ENCODE results near the gene FUOM. TPM values are rescaled to one million over a fixed set of nuclear protein-coding genes. Genes with fewer than 3 reads are reported as not detected.

The FUOM gene
- total RNA-seq, 1 donor from 2014 or later: 5.1 TPM

GRCh38 chr10:133366751-133367150 is 8.9 kb upstream of the FUOM start:
- no peaks in the 10 kb centered on the region for H3K27me3 ChIP-seq (ENCODE audit: low read depth)
- H3K9me3 ChIP-seq (replicated peaks): no peaks in the 10 kb centered on the region
- no peak for DNase-seq
- no peak for TF ChIP-seq CTCF (IDR thresholded peaks at IDR 0.05; ENCODE audit: borderline replicate concordance)
- H3K4me1 ChIP-seq: peaks cover 11% of the 10 kb centered on the region
- H3K27ac ChIP-seq (replicated peaks): no peak overlapping the region
- intact Hi-C loops (cut with micrococcal nuclease): no loop called here
- peaks cover 93% of the 10 kb centered on the region for H3K36me3 ChIP-seq
- no peak overlapping the region for H3K4me3 ChIP-seq

GRCh38 chr10:133366130-133366478 is 8.3 kb upstream of the FUOM start:
- H3K27me3 ChIP-seq (ENCODE audit: low read depth): no peaks in the 10 kb centered on the region
- H3K27ac ChIP-seq (replicated peaks): no peak overlapping the region
- no peak for TF ChIP-seq CTCF (IDR thresholded peaks at IDR 0.05; ENCODE audit: borderline replicate concordance)
- no peak overlapping the region for H3K4me3 ChIP-seq
- intact Hi-C loops (cut with micrococcal nuclease): no loop called here
- peaks cover 87% of the 10 kb centered on the region for H3K36me3 ChIP-seq
- DNase-seq: no peak
- H3K9me3 ChIP-seq (replicated peaks): no peaks in the 10 kb centered on the region
- peaks cover 8% of the 10 kb centered on the region for H3K4me1 ChIP-seq

GRCh38 chr10:133365461-133366129 is 7.8 kb upstream of the FUOM start:
- Histone ChIP-seq H3K27ac (replicated peaks) (peak overlapping the region; percentile 58), H3K9me3 (replicated peaks) (no peaks in the 10 kb centered on the region), H3K36me3 (peaks cover 84% of the 10 kb centered on the region), H3K4me1 (peaks cover 8% of the 10 kb centered on the region), H3K27me3 (ENCODE audit: low read depth) (no peaks in the 10 kb centered on the region), H3K4me3 (no peak overlapping the region)
- intact Hi-C loops (cut with micrococcal nuclease): no loop called here
- no peak for DNase-seq
- no peak for TF ChIP-seq CTCF (IDR thresholded peaks at IDR 0.05; ENCODE audit: borderline replicate concordance)

- Histone ChIP-seq H3K9me3 (replicated peaks) (no peaks in the 10 kb centered on the region), H3K27me3 (ENCODE audit: low read depth) (no peaks in the 10 kb centered on the region), H3K4me3 (no peak overlapping the region), H3K36me3 (peaks cover 76% of the 10 kb centered on the region), H3K27ac (replicated peaks) (peak overlapping the region; percentile 58), H3K4me1 (peaks cover 8% of the 10 kb centered on the region)
- DNase-seq: no peak
- no peak for TF ChIP-seq CTCF (IDR thresholded peaks at IDR 0.05; ENCODE audit: borderline replicate concordance)
- intact Hi-C loops (cut with micrococcal nuclease): no loop called here
Measured at GRCh38 chr10:133364645-133365431, 7.0 kb upstream of the FUOM start.

GRCh38 chr10:133362846-133363245 is 5.0 kb upstream of the FUOM start:
- peaks cover 56% of the 10 kb centered on the region for H3K36me3 ChIP-seq
- intact Hi-C loops (cut with micrococcal nuclease): no loop called here

More at GRCh38 chr10:133362846-133363245, 5.0 kb upstream of the FUOM start:
- Histone ChIP-seq H3K4me1 (peaks cover 17% of the 10 kb centered on the region), H3K4me3 (no peak overlapping the region), H3K27me3 (ENCODE audit: low read depth) (no peaks in the 10 kb centered on the region), H3K27ac (replicated peaks) (no peak overlapping the region), H3K9me3 (replicated peaks) (no peaks in the 10 kb centered on the region)
- no peak for TF ChIP-seq CTCF (IDR thresholded peaks at IDR 0.05; ENCODE audit: borderline replicate concordance)
- DNase-seq: no peak

All from left ventricle myocardium inferior (tissue), 1 donor.